H9 (cell line): Measurements from ENCODE around the gene PPP1R16B. TPM values are rescaled to one million over a fixed set of nuclear protein-coding genes. Genes with fewer than 3 reads are reported as not detected.

Experiments
- DNase-seq: peaks from one replicate; pipeline ENCODE4 v3.0.0-alpha.2; 2017
- H2AFZ ChIP-seq: one replicate; pipeline ENCODE4 v1.6.1; 2013; ENCODE audit warnings: mild to moderate bottlenecking, low read length, control low read depth, moderate library complexity
- H2AK5ac ChIP-seq: 2 replicates; pipeline ENCODE4 v1.6.1; 2013; ENCODE audit warnings: low read length, control low read depth, mixed read lengths; ENCODE audit not compliant: insufficient read length
- H2BK120ac ChIP-seq: one replicate; pipeline ENCODE4 v1.6.1; 2013; ENCODE audit warnings: low read depth, mild to moderate bottlenecking, low read length, control low read depth, inconsistent platforms; ENCODE audit not compliant: poor library complexity, severe bottlenecking
- H2BK12ac ChIP-seq: 2 replicates; pipeline ENCODE4 v1.6.1; 2013; ENCODE audit warnings: low read length, control low read depth, mixed read lengths, low read depth; ENCODE audit not compliant: insufficient read length
- H2BK15ac ChIP-seq: 2 replicates; pipeline ENCODE4 v1.6.1; 2013; ENCODE audit warnings: low read depth, low read length, control low read depth
- H2BK20ac ChIP-seq: one replicate; pipeline ENCODE4 v1.6.1; 2013; ENCODE audit warnings: low read depth, mild to moderate bottlenecking, low read length, control low read depth, inconsistent platforms; ENCODE audit not compliant: poor library complexity, severe bottlenecking
- H2BK5ac ChIP-seq: 2 replicates; pipeline ENCODE4 v1.6.1; 2013; ENCODE audit warnings: low read length, control low read depth, mixed read lengths; ENCODE audit not compliant: insufficient read length
- H3K14ac ChIP-seq: 2 replicates; pipeline ENCODE4 v1.6.1; 2013; ENCODE audit warnings: low read length, control low read depth; ENCODE audit not compliant: insufficient read depth
- H3K18ac ChIP-seq: 2 replicates; pipeline ENCODE4 v1.6.1; 2013; ENCODE audit warnings: low read depth, mild to moderate bottlenecking, mixed read lengths, low read length, control low read depth; ENCODE audit not compliant: insufficient read length
- H3K23ac ChIP-seq: 2 replicates; pipeline ENCODE4 v1.6.1; 2013; ENCODE audit warnings: low read length, control low read depth, mixed read lengths, low read depth; ENCODE audit not compliant: insufficient read length
- H3K23me2 ChIP-seq: 2 replicates; pipeline ENCODE4 v1.6.1; 2013; ENCODE audit warnings: low read depth, mild to moderate bottlenecking, mixed read lengths, low read length, control low read depth; ENCODE audit not compliant: insufficient read length, poor library complexity, severe bottlenecking
- H3K27ac ChIP-seq: 2 replicates; pipeline ENCODE4 v1.5.1; 2013; ENCODE audit warnings: low read length, control low read depth, mixed read lengths, low read depth; ENCODE audit not compliant: insufficient read length
- H3K27me3 ChIP-seq: 2 replicates; pipeline ENCODE4 v1.6.1; 2013; ENCODE audit warnings: low read length, control low read depth, inconsistent platforms; ENCODE audit not compliant: insufficient read depth
- H3K4ac ChIP-seq: 2 replicates; pipeline ENCODE4 v1.6.1; 2013; ENCODE audit warnings: low read depth, mild to moderate bottlenecking, control low read depth, inconsistent platforms, low read length, moderate library complexity
- H3K4me1 ChIP-seq: 2 replicates; pipeline ENCODE4 v1.6.1; 2013; ENCODE audit warnings: low read length, control low read depth, inconsistent platforms; ENCODE audit not compliant: insufficient read depth
- H3K4me2 ChIP-seq: 2 replicates; pipeline ENCODE4 v1.6.1; 2013; ENCODE audit warnings: low read length, control low read depth, mixed read lengths; ENCODE audit not compliant: insufficient read length, insufficient read depth
- H3K56ac ChIP-seq: 2 replicates; pipeline ENCODE4 v1.6.1; 2013; ENCODE audit warnings: low read depth, mild to moderate bottlenecking, mixed read lengths, low read length, control low read depth; ENCODE audit not compliant: insufficient read length
- H3K79me1 ChIP-seq: 2 replicates; pipeline ENCODE4 v1.6.1; 2013; ENCODE audit warnings: low read depth, mild to moderate bottlenecking, moderate library complexity, low read length, control low read depth, inconsistent platforms; ENCODE audit not compliant: insufficient read depth, poor library complexity, severe bottlenecking
- H3K79me2 ChIP-seq: 2 replicates; pipeline ENCODE4 v1.6.1; 2013; ENCODE audit warnings: low read length, control low read depth, inconsistent platforms; ENCODE audit not compliant: insufficient read depth
- H3K9ac ChIP-seq: 2 replicates; pipeline ENCODE4 v1.6.1; 2013; ENCODE audit warnings: low read length, control low read depth, mixed read lengths; ENCODE audit not compliant: insufficient read length; ENCODE audit errors: extremely low read depth
- H3K9me3 ChIP-seq: one replicate; pipeline ENCODE4 v1.6.1; 2013; ENCODE audit warnings: low read depth, low read length, inconsistent platforms; ENCODE audit not compliant: control insufficient read depth
- H3T11ph ChIP-seq: one replicate; pipeline ENCODE4 v1.6.1; 2013; ENCODE audit warnings: mild to moderate bottlenecking, low read length, control low read depth, inconsistent platforms
- H4K20me1 ChIP-seq: one replicate; pipeline ENCODE4 v1.6.1; 2013; ENCODE audit not compliant: control insufficient read depth, insufficient read length, insufficient read depth
- H4K5ac ChIP-seq: 2 replicates; pipeline ENCODE4 v1.6.1; 2013; ENCODE audit warnings: low read depth, mild to moderate bottlenecking, mixed read lengths, low read length, control low read depth; ENCODE audit not compliant: insufficient read length
- H4K8ac ChIP-seq: replicated peaks from 2 replicates; pipeline ENCODE4 v1.6.1; 2013; ENCODE audit warnings: low read length, control low read depth, mixed read lengths, low read depth; ENCODE audit not compliant: insufficient read length
- H4K91ac ChIP-seq: 2 replicates; pipeline ENCODE4 v1.6.1; 2013; ENCODE audit warnings: low read depth, mild to moderate bottlenecking, moderate library complexity, mixed read lengths, low read length, control low read depth; ENCODE audit not compliant: insufficient read length
- H3K27ac Mint-ChIP-seq, 3 experiments: 2 replicates in 2 of 3; 3 replicates in 1 of 3; pipeline ENCODE4 v1.8.0; 2020 to 2021; ENCODE audit warnings: mixed read lengths in 3 of 3, mild to moderate bottlenecking in 1 of 3, moderate library complexity in 1 of 3
- H3K27me3 Mint-ChIP-seq: 2 replicates; pipeline ENCODE4 v1.8.0; 2021; ENCODE audit warnings: low read depth, mild to moderate bottlenecking, moderate library complexity, mixed read lengths
- H3K36me3 Mint-ChIP-seq, 3 experiments: 2 replicates in 2 of 3; 3 replicates in 1 of 3; pipeline ENCODE4 v1.8.0; 2020 to 2021; ENCODE audit warnings: low read depth in 3 of 3, mixed read lengths in 3 of 3; ENCODE audit not compliant: insufficient read depth in 1 of 3
- H3K4me1 Mint-ChIP-seq, 2 experiments: 2 replicates each; pipeline ENCODE4 v1.8.0; 2020; ENCODE audit warnings: mixed read lengths in 2 of 2
- H3K4me3 Mint-ChIP-seq, 2 experiments: 2 replicates in 1 of 2; 3 replicates in 1 of 2; pipeline ENCODE4 v1.8.0; 2020 to 2021; ENCODE audit warnings: mild to moderate bottlenecking in 2 of 2, mixed read lengths in 2 of 2, moderate library complexity in 1 of 2
- H3K9me3 Mint-ChIP-seq, 2 experiments: 2 replicates in 1 of 2; 3 replicates in 1 of 2; pipeline ENCODE4 v1.8.0; 2020; ENCODE audit warnings: mild to moderate bottlenecking in 2 of 2, mixed read lengths in 2 of 2, moderate library complexity in 1 of 2
- WGBS: extraction: QIAGEN DNeasy Blood & Tissue Kit; methylation state at CpG from one replicate; pipeline ENCODE4 v1.1.7; 2013; ENCODE audit warnings: missing lambda C conversion rate, low lambda C conversion rate, mixed read lengths; ENCODE audit not compliant: insufficient read length; ENCODE audit errors: extremely low coverage; 5-methylcytosine and 5-hydroxymethylcytosine counted together
- total RNA-seq: library from RNA; stranded (reverse); gene quantifications from 2 replicates; pipeline ENCODE4 v1.2.1, GENCODE V29; 2021
- TF ChIP-seq, protein P1 (sequence below): fragments of 200-600 bp; sonication (generic); conservative IDR thresholded peaks from 3 replicates; pipeline ENCODE4 v1.8.0; 2021; ENCODE audit warnings: antibody characterized with exemption, mild to moderate bottlenecking

Gene PPP1R16B
- total RNA-seq, 1 experiment from 2014 or later, result 8.2 TPM

DNA sequence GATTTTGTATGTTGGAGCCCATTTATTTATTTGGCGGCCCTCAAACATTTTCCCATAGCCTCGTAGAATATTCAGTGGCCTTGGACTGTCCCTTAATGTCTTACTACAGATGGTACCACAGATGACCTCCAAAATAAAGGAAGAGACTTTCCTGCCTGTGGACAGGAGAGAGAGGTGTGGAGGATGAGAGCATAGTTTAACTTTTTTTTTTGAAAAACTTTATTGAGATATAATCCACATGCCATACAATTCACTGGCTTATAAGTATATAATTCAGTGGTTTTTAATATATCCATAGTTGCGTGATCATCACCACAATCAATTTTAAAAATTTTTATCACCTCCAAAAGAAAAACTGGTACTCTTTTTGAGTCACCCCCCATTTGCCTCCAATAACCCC is 4.6 kb upstream of the PPP1R16B start:
- H2BK15ac ChIP-seq, result no peak overlapping the region
- no peak overlapping the region for H4K5ac ChIP-seq
- TF ChIP-seq, protein P1, sequence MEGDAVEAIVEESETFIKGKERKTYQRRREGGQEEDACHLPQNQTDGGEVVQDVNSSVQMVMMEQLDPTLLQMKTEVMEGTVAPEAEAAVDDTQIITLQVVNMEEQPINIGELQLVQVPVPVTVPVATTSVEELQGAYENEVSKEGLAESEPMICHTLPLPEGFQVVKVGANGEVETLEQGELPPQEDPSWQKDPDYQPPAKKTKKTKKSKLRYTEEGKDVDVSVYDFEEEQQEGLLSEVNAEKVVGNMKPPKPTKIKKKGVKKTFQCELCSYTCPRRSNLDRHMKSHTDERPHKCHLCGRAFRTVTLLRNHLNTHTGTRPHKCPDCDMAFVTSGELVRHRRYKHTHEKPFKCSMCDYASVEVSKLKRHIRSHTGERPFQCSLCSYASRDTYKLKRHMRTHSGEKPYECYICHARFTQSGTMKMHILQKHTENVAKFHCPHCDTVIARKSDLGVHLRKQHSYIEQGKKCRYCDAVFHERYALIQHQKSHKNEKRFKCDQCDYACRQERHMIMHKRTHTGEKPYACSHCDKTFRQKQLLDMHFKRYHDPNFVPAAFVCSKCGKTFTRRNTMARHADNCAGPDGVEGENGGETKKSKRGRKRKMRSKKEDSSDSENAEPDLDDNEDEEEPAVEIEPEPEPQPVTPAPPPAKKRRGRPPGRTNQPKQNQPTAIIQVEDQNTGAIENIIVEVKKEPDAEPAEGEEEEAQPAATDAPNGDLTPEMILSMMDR, result no peak
- H3K79me2 ChIP-seq, result no peaks in the 10 kb centered on the region
- no peak overlapping the region for H3K4me2 ChIP-seq
- WGBS, result no CpG with 5 or more reads among the region's 3 CpGs
- no peaks in the 10 kb centered on the region for H4K20me1 ChIP-seq
- no peak overlapping the region for H3K18ac ChIP-seq
- peaks cover 2 to 7% (median 2%) of the 10 kb centered on the region in 3 experiments; a peak in 3 of 7 replicates for H3K36me3 Mint-ChIP-seq
- no peak overlapping the region for H3K4me3 Mint-ChIP-seq
- no peak overlapping the region for H3K56ac ChIP-seq
- H3K9ac ChIP-seq, result no peak overlapping the region
- H3K27me3 Mint-ChIP-seq, result peaks cover 3% of the 10 kb centered on the region
- no peak overlapping the region for H2AK5ac ChIP-seq
- H3T11ph ChIP-seq, result no peak overlapping the region
- H3K14ac ChIP-seq, result no peak overlapping the region
- peaks cover 3% of the 10 kb centered on the region; the same call in 1 of the 2 replicates for H3K4me1 ChIP-seq
- H4K8ac ChIP-seq, result no peak overlapping the region
- no peak overlapping the region for H2BK20ac ChIP-seq
- H3K9me3 ChIP-seq, result no peaks in the 10 kb centered on the region
- H3K27ac Mint-ChIP-seq, result no peak overlapping the region
- no peak overlapping the region for H2BK5ac ChIP-seq
- no peak overlapping the region for H2BK120ac ChIP-seq
- no peak overlapping the region for H3K23ac ChIP-seq
- no peak for DNase-seq
- no peaks in the 10 kb centered on the region for H3K27me3 ChIP-seq
- H3K4ac ChIP-seq, result no peak overlapping the region
- peaks cover 7 to 12% of the 10 kb centered on the region in 2 experiments; a peak in 4 of 5 replicates for H3K9me3 Mint-ChIP-seq
- H3K27ac ChIP-seq, result no peak overlapping the region
- H3K23me2 ChIP-seq, result peaks cover 10% of the 10 kb centered on the region
- H3K4me1 Mint-ChIP-seq, result peaks cover 20% of the 10 kb centered on the region in 2 experiments
- no peak overlapping the region for H2AFZ ChIP-seq
- no peak overlapping the region for H2BK12ac ChIP-seq
- H3K79me1 ChIP-seq, result no peaks in the 10 kb centered on the region
- no peak overlapping the region for H4K91ac ChIP-seq
